ENCODE data around the gene ACTL7A.

DNA sequence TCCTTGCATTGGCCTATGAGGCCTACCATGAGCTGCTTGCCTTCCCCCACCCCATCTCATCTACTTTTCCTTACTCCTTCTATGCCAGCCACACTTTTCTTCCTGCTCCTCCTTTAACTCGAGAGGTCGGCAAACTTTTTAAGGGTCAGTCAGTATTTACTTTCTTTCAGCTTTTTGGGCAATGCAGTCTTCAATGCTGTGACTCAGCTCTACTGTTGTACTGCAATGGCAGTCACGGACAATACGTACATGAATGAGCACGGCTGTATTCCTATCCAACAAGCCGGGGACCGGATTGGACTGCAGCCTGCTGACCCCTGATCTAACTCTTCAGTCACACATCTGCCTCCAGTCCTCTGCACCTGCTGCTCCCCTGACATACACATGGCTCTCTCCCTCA lies 602 bp upstream of the ACTL7A start:
- TF ChIP-seq RARB (CRISPR knock-in tag; IDR thresholded peaks at IDR 0.05): no peak
- no peak for TF ChIP-seq TCF4 (CRISPR knock-in tag; IDR thresholded peaks at IDR 0.05; ENCODE audit: borderline replicate concordance)
- TF ChIP-seq, protein P1, sequence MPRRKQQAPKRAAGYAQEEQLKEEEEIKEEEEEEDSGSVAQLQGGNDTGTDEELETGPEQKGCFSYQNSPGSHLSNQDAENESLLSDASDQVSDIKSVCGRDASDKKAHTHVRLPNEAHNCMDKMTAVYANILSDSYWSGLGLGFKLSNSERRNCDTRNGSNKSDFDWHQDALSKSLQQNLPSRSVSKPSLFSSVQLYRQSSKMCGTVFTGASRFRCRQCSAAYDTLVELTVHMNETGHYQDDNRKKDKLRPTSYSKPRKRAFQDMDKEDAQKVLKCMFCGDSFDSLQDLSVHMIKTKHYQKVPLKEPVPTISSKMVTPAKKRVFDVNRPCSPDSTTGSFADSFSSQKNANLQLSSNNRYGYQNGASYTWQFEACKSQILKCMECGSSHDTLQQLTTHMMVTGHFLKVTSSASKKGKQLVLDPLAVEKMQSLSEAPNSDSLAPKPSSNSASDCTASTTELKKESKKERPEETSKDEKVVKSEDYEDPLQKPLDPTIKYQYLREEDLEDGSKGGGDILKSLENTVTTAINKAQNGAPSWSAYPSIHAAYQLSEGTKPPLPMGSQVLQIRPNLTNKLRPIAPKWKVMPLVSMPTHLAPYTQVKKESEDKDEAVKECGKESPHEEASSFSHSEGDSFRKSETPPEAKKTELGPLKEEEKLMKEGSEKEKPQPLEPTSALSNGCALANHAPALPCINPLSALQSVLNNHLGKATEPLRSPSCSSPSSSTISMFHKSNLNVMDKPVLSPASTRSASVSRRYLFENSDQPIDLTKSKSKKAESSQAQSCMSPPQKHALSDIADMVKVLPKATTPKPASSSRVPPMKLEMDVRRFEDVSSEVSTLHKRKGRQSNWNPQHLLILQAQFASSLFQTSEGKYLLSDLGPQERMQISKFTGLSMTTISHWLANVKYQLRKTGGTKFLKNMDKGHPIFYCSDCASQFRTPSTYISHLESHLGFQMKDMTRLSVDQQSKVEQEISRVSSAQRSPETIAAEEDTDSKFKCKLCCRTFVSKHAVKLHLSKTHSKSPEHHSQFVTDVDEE (CRISPR knock-in tag; IDR thresholded peaks at IDR 0.05): no peak
- no peak for TF ChIP-seq PPARA (CRISPR knock-in tag; IDR thresholded peaks at IDR 0.05; ENCODE audit: borderline replicate concordance)
- no peak for TF ChIP-seq CSDC2 (CRISPR knock-in tag; IDR thresholded peaks at IDR 0.05)

Data from SK-N-SH treated with all-trans-retinoic acid at 6 μM for 48 hours (cell line).